Pancreas (tissue), 10 donors: ENCODE results near the gene MSANTD2. TPM values are rescaled to one million over a fixed set of nuclear protein-coding genes. Genes with fewer than 3 reads are reported as not detected.

ENCODE experiments used
- ATAC-seq, 4 donors: fragments of 200-7000 bp; cut with Tn5 transposase; one replicate each; pipeline versions ENCODE4 v1.8.0 to v1.9.1; 2020; ENCODE audit warnings: mild to moderate bottlenecking in 4 of 4, moderate library complexity in 4 of 4
- DNase-seq, 6 donors: peaks; one replicate each; pipeline ENCODE4 v3.0.0-alpha.2; 2020
- FAIRE-seq: peaks from 2 replicates; lab custom pipeline; 2012; peaks lifted over from hg19 to GRCh38; lab: Jason Lieb, UNC
- H3K27ac ChIP-seq, 4 donors: fragments of 200-600 bp; sonication (generic); 1 replicate in 3 of 4; 2 replicates in 1 of 4; pipeline versions ENCODE4 v1.5.0 to v1.8.0; 2020
- H3K27me3 ChIP-seq, 4 donors: fragments of 200-600 bp; one replicate each; pipeline ENCODE4 v1.8.0; 2021
- H3K36me3 ChIP-seq, 3 donors: fragments of 200-600 bp; sonication (generic) in 1 of 3; one replicate each; pipeline versions ENCODE4 v1.5.0 to v1.8.0; 2020 to 2021
- H3K4me1 ChIP-seq, 3 donors: fragments of 200-600 bp; one replicate each; pipeline ENCODE4 v1.8.0; 2021
- H3K4me3 ChIP-seq, 4 donors: fragments of 200-600 bp; sonication (generic) in 2 of 4; one replicate each; pipeline versions ENCODE4 v1.5.0 to v1.8.0; 2020 to 2021
- H3K9me3 ChIP-seq, 4 donors: fragments of 200-600 bp; one replicate each; pipeline ENCODE4 v1.8.0; 2021
- WGBS, 2 donors: extraction: QIAGEN DNeasy Blood & Tissue Kit; methylation state at CpG; one replicate each; pipeline ENCODE4 v1.1.7; 2013; 5-methylcytosine and 5-hydroxymethylcytosine counted together
- intact Hi-C, 3 donors: fragments of 100-400 bp; cut with DNase I; formaldehyde crosslinking; loops; one replicate each; pipeline versions ENCODE4 v1.11.1 to v1.14.2; 2022
- polyA plus RNA-seq, 2 donors: library from polyadenylated mRNA; stranded (reverse); fragments of 200-250 nt; gene quantifications; one replicate each; pipeline ENCODE4 v1.2.3, GENCODE V29; 2013
- total RNA-seq, 6 donors: library from RNA; stranded (reverse); fragmentation: NEBNext Ultra II Directional in 4 of 6; extraction: Animal tissue kit (Norgen Biotek cat#: 25700) in 4 of 6; gene quantifications; one replicate each; pipeline versions ENCODE4 v1.2.1 to v1.2.4, GENCODE V29; 2021 to 2023
- TF ChIP-seq, protein P1 (sequence below), 4 donors: fragments of 200-600 bp; sonication (generic) in 3 of 4; IDR thresholded peaks; one replicate each; pipeline versions ENCODE4 v1.5.0 to v1.8.0; 2021; ENCODE audit warnings: antibody characterized with exemption in 4 of 4
- donor health status: healthy with polysubstance abuse.
- donor health status: DM: no; HTN: no; CAD: no; lungs with moderate emphysema.
- donor health status: DM: no; HTN: no; CAD: no.
- donor health status: control.
- donor health status: control.
- donor health status: Bipolar disorder and iron deficiency.
- donor health status: DM: yes; HTN: yes; CAD: no.
- donor health status: DM: no; HTN: no; CAD: no.
- donor health status: DM: no; HTN: no; CAD: no.
- donor health status: DM: yes; HTN: yes; CAD: no.

Gene MSANTD2
- total and polyA plus RNA-seq, 8 donors: 4.6 to 23.3 (median 7.1) TPM

DNA sequence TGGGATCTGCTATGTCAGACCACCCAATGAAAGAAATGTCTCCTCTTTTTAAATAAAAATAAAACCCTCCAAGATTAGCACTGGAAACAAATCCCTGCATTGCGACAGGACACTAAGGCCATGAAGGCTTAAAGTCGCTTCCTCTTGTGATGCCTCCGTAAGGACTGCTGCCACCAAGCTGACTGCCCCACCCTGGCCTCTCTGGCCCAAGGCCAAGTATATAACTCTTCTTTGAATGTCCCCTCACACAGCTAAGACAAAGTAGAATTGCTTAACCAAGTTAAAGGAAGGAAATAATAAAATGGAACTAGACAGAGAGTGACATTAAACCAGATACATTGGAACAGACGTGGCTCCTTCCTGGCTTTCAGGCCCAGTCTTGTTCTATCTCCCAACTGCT lies 68.0 kb downstream of the MSANTD2 start:
- TF ChIP-seq, protein P1, sequence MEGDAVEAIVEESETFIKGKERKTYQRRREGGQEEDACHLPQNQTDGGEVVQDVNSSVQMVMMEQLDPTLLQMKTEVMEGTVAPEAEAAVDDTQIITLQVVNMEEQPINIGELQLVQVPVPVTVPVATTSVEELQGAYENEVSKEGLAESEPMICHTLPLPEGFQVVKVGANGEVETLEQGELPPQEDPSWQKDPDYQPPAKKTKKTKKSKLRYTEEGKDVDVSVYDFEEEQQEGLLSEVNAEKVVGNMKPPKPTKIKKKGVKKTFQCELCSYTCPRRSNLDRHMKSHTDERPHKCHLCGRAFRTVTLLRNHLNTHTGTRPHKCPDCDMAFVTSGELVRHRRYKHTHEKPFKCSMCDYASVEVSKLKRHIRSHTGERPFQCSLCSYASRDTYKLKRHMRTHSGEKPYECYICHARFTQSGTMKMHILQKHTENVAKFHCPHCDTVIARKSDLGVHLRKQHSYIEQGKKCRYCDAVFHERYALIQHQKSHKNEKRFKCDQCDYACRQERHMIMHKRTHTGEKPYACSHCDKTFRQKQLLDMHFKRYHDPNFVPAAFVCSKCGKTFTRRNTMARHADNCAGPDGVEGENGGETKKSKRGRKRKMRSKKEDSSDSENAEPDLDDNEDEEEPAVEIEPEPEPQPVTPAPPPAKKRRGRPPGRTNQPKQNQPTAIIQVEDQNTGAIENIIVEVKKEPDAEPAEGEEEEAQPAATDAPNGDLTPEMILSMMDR (IDR thresholded peaks at IDR 0.05): no peak
- no peaks in the 10 kb centered on the region for H3K27me3 ChIP-seq
- peak in 1 of 4 donors; percentile 49 for ATAC-seq
- intact Hi-C loops: no loop called here
- no peaks in the 10 kb centered on the region for H3K4me1 ChIP-seq
- no peak for DNase-seq
- H3K9me3 ChIP-seq: no peaks in the 10 kb centered on the region
- H3K4me3 ChIP-seq: no peak overlapping the region
- H3K27ac ChIP-seq: no peak overlapping the region
- no peaks in the 10 kb centered on the region for H3K36me3 ChIP-seq
- 86 to 87% methylated on average over 4 of the region's 4 CpGs for WGBS, 2 donors
- FAIRE-seq: no peak

DNA sequence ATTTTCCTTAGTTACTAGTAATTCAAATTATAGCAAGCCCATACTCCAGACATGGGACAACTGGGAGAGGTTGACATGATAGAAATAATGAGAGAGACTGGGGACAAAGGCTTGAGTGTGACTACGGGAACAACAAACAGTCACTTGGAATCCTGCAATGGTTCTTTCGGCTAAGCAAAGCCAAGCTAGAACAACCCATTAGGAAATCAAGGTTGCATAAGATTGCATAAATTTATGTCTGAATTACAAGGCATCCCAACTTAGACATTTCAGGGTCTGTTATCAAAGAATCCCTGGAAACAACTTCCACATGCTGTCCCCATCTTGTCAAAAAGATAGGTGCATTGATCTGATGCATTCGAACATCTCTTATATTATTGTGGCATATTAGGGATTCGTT lies 70.6 kb downstream of the MSANTD2 start:
- intact Hi-C loops: no loop called here
- no peak for FAIRE-seq
- peaks cover 0 to 9% (median 0%) of the 10 kb centered on the region in 3 donors for H3K4me1 ChIP-seq

DNA sequence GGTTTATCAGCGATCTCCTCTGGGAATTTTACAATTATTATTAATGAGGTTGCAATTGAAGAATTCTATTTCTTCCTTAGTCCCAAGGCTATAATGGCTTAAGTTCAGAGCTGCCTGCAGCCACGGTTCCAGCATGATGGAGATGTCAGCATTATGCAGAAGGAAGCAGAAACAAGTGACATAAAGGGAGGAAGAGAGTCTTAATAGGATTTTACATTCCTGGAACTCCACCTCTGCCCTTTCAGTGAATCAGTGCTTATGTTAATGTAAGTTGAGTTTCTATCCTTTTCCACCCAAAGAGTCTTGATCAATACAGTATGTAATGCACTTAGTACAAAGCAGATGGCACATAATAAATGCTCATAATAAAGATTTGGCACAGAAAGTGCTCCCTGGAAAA lies 72.1 kb downstream of the MSANTD2 start:
- FAIRE-seq (no peak), DNase-seq (no peak), ATAC-seq (no peak)
- H3K27me3 ChIP-seq: no peaks in the 10 kb centered on the region
- no peak overlapping the region for H3K27ac ChIP-seq
- TF ChIP-seq, protein P1 (IDR thresholded peaks at IDR 0.05): no peak
- peaks cover 0 to 9% (median 0%) of the 10 kb centered on the region in 3 donors for H3K4me1 ChIP-seq
- H3K4me3 ChIP-seq: no peak overlapping the region
- no peaks in the 10 kb centered on the region for H3K36me3 ChIP-seq
- 75 to 84% methylated on average over 2 of the region's 2 CpGs for WGBS, 2 donors
- no peaks in the 10 kb centered on the region for H3K9me3 ChIP-seq
- intact Hi-C loops: no loop called here

More for the DNA sequence above, 70.6 kb downstream of the MSANTD2 start:
- TF ChIP-seq, protein P1 (IDR thresholded peaks at IDR 0.05): no peak
- no peak overlapping the region for H3K27ac ChIP-seq
- H3K4me3 ChIP-seq: no peak overlapping the region
- H3K27me3 ChIP-seq: no peaks in the 10 kb centered on the region
- DNase-seq (no peak), ATAC-seq (no peak)
- WGBS, 2 donors: 80 to 84% methylated on average over 4 of the region's 4 CpGs
- no peaks in the 10 kb centered on the region for H3K9me3 ChIP-seq
- H3K36me3 ChIP-seq: no peaks in the 10 kb centered on the region

DNA sequence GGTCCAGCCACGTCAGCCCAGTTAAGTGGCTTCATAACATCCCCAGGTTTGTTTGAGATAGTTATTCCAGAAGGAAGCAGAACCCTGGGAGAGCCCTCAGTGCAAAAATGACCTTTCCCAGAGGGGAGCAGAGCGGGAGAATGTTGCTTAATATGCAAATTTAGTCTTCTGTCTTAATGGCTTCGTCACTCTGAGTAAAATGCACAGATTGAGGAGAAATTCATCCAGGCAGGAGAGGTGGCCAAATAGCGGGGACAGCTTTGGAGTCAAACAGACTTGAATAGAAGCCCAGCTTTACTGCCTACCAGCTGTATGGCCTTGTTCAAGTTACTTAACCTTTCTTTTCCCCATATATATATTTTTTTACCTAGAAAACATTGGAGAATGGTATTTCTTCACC lies 72.7 kb downstream of the MSANTD2 start:
- DNase-seq (no peak), ATAC-seq (no peak), FAIRE-seq (no peak)
- Histone ChIP-seq H3K9me3 (no peaks in the 10 kb centered on the region), H3K4me1 (peaks cover 0 to 9% (median 0%) of the 10 kb centered on the region in 3 donors), H3K4me3 (no peak overlapping the region), H3K27ac (no peak overlapping the region), H3K27me3 (no peaks in the 10 kb centered on the region), H3K36me3 (no peaks in the 10 kb centered on the region)
- intact Hi-C loops: no loop called here
- 79 to 82% methylated on average over 4 of the region's 4 CpGs for WGBS, 2 donors
- TF ChIP-seq, protein P1 (IDR thresholded peaks at IDR 0.05): no peak

DNA sequence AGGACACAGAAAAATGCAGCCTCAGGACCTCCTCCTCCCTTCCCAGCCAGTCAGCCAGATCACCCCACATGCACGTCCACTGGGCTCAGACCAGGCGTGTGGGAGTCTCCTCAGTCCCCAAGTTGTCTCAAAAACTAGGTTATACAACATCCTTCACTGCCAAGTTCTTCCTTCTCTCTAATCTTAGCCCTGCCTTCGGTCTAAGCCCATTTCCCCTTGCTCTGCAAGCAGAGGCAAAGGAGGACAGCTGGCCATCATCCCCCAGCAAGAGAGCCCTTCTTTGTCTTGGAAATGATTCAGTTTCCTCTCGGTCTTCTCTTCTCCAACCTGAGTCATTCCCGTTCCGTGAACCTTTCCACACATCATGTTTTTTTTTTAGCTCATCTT lies 74.5 kb downstream of the MSANTD2 start:
- H3K4me3 ChIP-seq: no peak overlapping the region
- FAIRE-seq (no peak), ATAC-seq (no peak), DNase-seq (no peak)
- no peaks in the 10 kb centered on the region for H3K9me3 ChIP-seq
- H3K4me1 ChIP-seq: peaks cover 0 to 9% (median 0%) of the 10 kb centered on the region in 3 donors
- intact Hi-C loops: no loop called here
- WGBS, 2 donors: 67 to 81% methylated on average over 6 of the region's 6 CpGs
- TF ChIP-seq, protein P1 (IDR thresholded peaks at IDR 0.05): no peak
- H3K27me3 ChIP-seq: no peaks in the 10 kb centered on the region
- H3K27ac ChIP-seq: no peak overlapping the region
- no peaks in the 10 kb centered on the region for H3K36me3 ChIP-seq
